ENCODE results near the gene COL9A2.
"Not testable (repeated sequence)": the region's sequence is repeated elsewhere in the genome, so short reads cannot be mapped to it uniquely, and the experiment has no call there.

Gene COL9A2

GRCh38 chr1:40357625-40358024 lies 40.5 kb upstream of the COL9A2 start:
- no peak overlapping the region for H3K4me3 ChIP-seq (ENCODE audit: low read length)
- DNase-seq (ENCODE audit: low read depth) = no peak
- no peak for TF ChIP-seq CTCF (IDR thresholded peaks at IDR 0.05; ENCODE audit: insufficient read depth, low read depth, low read length, missing control alignments)

- no peak for DNase-seq (ENCODE audit: low read depth)
- H3K4me3 ChIP-seq (ENCODE audit: low read length) = no peak overlapping the region
- no peak for TF ChIP-seq CTCF (IDR thresholded peaks at IDR 0.05; ENCODE audit: insufficient read depth, low read depth, low read length, missing control alignments)
Observed at GRCh38 chr1:40353082-40353481, 36.0 kb upstream of the COL9A2 start.

- DNase-seq (ENCODE audit: low read depth) = no peak
- no peak for TF ChIP-seq CTCF (IDR thresholded peaks at IDR 0.05; ENCODE audit: insufficient read depth, low read depth, low read length, missing control alignments)
Observed at GRCh38 chr1:40352126-40352525, 35.0 kb upstream of the COL9A2 start.

GRCh38 chr1:40351124-40351523 lies 34.0 kb upstream of the COL9A2 start:
- no peak for DNase-seq (ENCODE audit: low read depth)
- TF ChIP-seq CTCF (IDR thresholded peaks at IDR 0.05; ENCODE audit: insufficient read depth, low read depth, low read length, missing control alignments) = no peak
- H3K4me3 ChIP-seq (ENCODE audit: low read length) = no peak overlapping the region

More at GRCh38 chr1:40352126-40352525, 35.0 kb upstream of the COL9A2 start:
- H3K4me3 ChIP-seq (ENCODE audit: low read length) = no peak overlapping the region

- no peak for DNase-seq (ENCODE audit: low read depth)
- no peak overlapping the region for H3K4me3 ChIP-seq (ENCODE audit: low read length)
- TF ChIP-seq CTCF (IDR thresholded peaks at IDR 0.05; ENCODE audit: insufficient read depth, low read depth, low read length, missing control alignments) = no peak
Observed at GRCh38 chr1:40350391-40350790, 33.3 kb upstream of the COL9A2 start.

- no peak for TF ChIP-seq CTCF (IDR thresholded peaks at IDR 0.05; ENCODE audit: insufficient read depth, low read depth, low read length, missing control alignments)
- H3K4me3 ChIP-seq (ENCODE audit: low read length) = no peak overlapping the region
- peak; percentile 37 for DNase-seq (ENCODE audit: low read depth)
Observed at GRCh38 chr1:40344597-40344996, 27.5 kb upstream of the COL9A2 start.

GRCh38 chr1:40342381-40342717 lies 25.3 kb upstream of the COL9A2 start:
- not testable (repeated sequence) for DNase-seq (ENCODE audit: low read depth); H3K4me3 ChIP-seq (ENCODE audit: low read length)
